ENCODE results near the gene THSD1. TPM values are rescaled to one million over a fixed set of nuclear protein-coding genes. Genes with fewer than 3 reads are reported as not detected.
"Not testable (repeated sequence)": the region's sequence is repeated elsewhere in the genome, so short reads cannot be mapped to it uniquely, and the experiment has no call there.

THSD1 gene
- total RNA-seq, 1 donor from 2014 or later, result 1.3 TPM

DNA sequence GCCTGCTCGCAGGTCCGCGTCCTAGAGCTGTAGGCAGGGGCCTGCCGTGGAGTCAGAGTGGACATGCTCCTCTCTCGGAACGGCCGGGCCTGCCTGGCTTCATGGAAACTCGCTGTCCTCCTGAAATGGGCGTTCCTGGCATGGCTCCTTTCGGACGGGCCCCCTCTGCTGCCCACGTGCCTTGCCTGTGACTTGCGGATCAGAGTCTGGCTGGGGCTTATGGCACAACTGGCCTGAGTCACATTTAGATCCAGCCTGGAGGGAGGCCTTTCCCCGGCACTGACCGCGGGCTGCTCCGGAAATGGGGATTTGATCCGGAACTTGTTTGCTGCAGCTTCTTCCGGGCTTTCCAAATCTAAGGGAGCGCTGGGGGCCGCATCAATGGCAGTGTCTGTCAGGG lies 28.1 kb downstream of the THSD1 start:
- Mint-ChIP-seq H3K27me3 (ENCODE audit: low read depth) (no peaks in the 10 kb centered on the region), H3K9me3 (no peaks in the 10 kb centered on the region)
- no peak for DNase-seq (ENCODE audit: low spot score in 2 of 2, unreplicated experiment in 2 of 2)

DNA sequence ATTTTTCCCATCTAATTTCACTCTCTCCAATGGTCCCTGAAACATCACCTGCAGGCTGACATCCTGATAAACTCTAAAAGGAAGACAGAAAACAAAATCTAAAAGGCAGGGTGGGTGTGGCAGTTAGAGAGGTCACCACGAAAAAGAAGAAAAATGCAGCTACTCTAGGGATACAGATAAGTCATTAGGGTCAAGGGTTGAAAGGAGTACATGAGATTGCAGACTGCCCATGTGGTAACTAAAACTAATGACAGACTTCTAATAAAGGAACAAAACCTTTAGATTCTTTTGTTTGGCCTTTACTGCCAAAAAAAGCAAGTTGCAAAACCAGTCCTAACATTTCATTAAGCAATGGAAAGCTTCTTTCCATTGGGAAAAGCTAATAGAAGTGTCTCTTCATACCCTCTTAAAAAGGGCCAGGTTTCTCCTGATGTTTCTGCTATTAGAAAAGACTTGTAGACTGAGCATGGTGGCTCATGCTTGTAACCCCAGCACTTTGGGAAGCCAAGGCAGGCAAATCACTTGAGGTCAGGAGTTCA lies 31.0 kb downstream of the THSD1 start:
- no peak overlapping the region for H3K4me3 Mint-ChIP-seq

More for the DNA sequence above, 28.1 kb downstream of the THSD1 start:
- no peak overlapping the region for H3K27ac Mint-ChIP-seq
- TF ChIP-seq, protein P1, sequence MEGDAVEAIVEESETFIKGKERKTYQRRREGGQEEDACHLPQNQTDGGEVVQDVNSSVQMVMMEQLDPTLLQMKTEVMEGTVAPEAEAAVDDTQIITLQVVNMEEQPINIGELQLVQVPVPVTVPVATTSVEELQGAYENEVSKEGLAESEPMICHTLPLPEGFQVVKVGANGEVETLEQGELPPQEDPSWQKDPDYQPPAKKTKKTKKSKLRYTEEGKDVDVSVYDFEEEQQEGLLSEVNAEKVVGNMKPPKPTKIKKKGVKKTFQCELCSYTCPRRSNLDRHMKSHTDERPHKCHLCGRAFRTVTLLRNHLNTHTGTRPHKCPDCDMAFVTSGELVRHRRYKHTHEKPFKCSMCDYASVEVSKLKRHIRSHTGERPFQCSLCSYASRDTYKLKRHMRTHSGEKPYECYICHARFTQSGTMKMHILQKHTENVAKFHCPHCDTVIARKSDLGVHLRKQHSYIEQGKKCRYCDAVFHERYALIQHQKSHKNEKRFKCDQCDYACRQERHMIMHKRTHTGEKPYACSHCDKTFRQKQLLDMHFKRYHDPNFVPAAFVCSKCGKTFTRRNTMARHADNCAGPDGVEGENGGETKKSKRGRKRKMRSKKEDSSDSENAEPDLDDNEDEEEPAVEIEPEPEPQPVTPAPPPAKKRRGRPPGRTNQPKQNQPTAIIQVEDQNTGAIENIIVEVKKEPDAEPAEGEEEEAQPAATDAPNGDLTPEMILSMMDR (IDR thresholded peaks at IDR 0.05; ENCODE audit: unreplicated experiment), result no peak
- H3K36me3 Mint-ChIP-seq, result no peaks in the 10 kb centered on the region
- no peak overlapping the region for H3K4me3 Mint-ChIP-seq
- H3K4me1 Mint-ChIP-seq, result peaks cover 4% of the 10 kb centered on the region

DNA sequence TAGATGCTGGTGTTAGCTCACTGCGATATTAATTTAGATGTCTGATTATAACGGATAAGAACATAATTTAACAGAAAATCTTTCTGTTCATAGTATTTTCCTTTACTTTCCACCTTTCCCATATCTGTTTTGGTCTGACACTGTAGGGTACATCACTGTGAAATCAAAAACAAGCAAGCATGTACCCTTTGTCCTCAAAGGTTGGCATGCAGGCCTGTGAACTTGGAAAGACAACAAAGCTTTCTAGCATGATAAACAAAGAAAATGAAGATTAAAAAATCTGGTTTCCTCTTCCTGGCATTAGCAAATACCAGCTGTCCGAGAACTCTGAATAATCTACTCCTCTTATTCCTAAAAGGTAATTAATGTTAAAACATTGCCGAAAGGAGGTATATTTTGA lies 31.6 kb downstream of the THSD1 start:
- no peak for DNase-seq (ENCODE audit: low spot score in 2 of 2, unreplicated experiment in 2 of 2)
- Mint-ChIP-seq H3K27me3 (ENCODE audit: low read depth) (no peaks in the 10 kb centered on the region), H3K36me3 (no peaks in the 10 kb centered on the region), H3K27ac (no peak overlapping the region), H3K4me3 (no peak overlapping the region), H3K4me1 (peaks cover 4% of the 10 kb centered on the region), H3K9me3 (no peaks in the 10 kb centered on the region)
- TF ChIP-seq, protein P1 (IDR thresholded peaks at IDR 0.05; ENCODE audit: unreplicated experiment), result no peak

More for the DNA sequence above, 31.0 kb downstream of the THSD1 start:
- no peak for DNase-seq (ENCODE audit: low spot score in 2 of 2, unreplicated experiment in 2 of 2)
- no peak overlapping the region for H3K27ac Mint-ChIP-seq
- peaks cover 4% of the 10 kb centered on the region for H3K4me1 Mint-ChIP-seq
- H3K27me3 Mint-ChIP-seq (ENCODE audit: low read depth), result no peaks in the 10 kb centered on the region
- H3K9me3 Mint-ChIP-seq, result no peaks in the 10 kb centered on the region
- TF ChIP-seq, protein P1 (IDR thresholded peaks at IDR 0.05; ENCODE audit: unreplicated experiment), result no peak
- H3K36me3 Mint-ChIP-seq, result no peaks in the 10 kb centered on the region

DNA sequence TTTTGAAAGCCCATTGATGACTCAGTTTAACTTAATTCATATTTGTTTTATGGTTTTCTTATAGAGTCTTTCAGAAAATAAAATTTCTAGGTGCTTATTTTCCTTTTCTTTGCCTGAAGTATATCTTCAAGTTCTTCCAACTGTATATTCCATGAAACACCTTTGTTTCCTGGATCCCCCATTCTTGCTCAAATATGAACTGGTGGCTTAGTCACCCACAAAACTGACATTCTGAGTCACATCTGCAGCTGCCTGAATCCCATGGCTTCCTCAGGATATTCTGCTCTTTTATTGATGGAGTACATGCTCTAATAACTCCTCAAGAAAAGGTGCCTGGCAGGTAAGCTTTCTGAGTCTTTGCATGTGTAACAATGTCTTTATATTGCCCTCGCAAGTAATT lies 32.7 kb downstream of the THSD1 start:
- H3K4me1 Mint-ChIP-seq; H3K36me3 Mint-ChIP-seq; H3K9me3 Mint-ChIP-seq; H3K27ac Mint-ChIP-seq; DNase-seq (ENCODE audit: low spot score in 2 of 2, unreplicated experiment in 2 of 2); H3K27me3 Mint-ChIP-seq (ENCODE audit: low read depth); H3K4me3 Mint-ChIP-seq: not testable (repeated sequence)

DNA sequence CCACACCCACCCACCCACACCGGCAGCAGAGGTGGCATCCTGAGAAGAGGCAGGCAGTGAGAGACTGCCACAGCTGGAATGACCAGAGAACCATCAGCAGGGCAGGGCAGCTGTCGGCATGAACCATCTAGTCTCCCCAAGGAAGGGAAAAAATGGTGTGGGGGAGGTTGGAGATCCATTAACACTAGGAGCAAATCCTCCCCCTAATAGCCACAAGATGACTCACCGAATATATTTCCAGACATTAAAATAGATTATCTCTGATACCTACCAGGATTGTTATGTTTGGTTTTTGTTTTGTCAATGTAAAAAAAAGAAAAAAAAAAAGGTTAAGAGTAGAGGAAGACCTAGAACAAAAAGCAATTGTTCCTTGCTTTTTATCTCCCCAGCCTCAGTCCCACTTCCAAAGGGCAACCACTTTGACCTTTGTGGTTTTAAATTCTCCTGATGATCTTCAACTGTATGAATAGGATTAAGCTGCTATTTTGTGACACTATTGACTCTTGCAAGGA lies 34.2 kb downstream of the THSD1 start:
- TF ChIP-seq, protein P1 (IDR thresholded peaks at IDR 0.05; ENCODE audit: unreplicated experiment), result no peak
- Mint-ChIP-seq H3K27ac (no peak overlapping the region), H3K4me3 (no peak overlapping the region), H3K27me3 (ENCODE audit: low read depth) (no peaks in the 10 kb centered on the region), H3K36me3 (no peaks in the 10 kb centered on the region), H3K4me1 (peaks cover 4% of the 10 kb centered on the region), H3K9me3 (no peaks in the 10 kb centered on the region)
- DNase-seq (ENCODE audit: low spot score in 2 of 2, unreplicated experiment in 2 of 2), result no peak

DNA sequence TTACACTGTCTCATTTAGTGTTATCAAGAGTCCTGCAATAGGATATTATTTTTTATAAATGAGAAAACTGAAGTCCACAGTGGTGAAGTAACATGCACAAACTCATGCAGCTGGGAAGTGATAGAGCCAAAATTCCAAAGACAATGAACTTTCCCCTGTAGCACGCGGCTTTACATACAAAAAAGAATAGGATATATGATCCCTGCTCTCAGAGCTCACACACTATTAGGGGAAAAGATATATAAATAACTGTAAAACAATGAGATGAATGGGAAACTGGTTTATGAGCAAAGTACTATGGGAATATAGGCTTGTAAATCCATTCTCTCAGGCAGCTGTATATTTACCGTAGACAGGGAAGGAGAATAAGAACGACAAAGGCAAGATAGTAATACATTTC lies 39.7 kb downstream of the THSD1 start:
- H3K4me1 Mint-ChIP-seq, result no peaks in the 10 kb centered on the region

DNA sequence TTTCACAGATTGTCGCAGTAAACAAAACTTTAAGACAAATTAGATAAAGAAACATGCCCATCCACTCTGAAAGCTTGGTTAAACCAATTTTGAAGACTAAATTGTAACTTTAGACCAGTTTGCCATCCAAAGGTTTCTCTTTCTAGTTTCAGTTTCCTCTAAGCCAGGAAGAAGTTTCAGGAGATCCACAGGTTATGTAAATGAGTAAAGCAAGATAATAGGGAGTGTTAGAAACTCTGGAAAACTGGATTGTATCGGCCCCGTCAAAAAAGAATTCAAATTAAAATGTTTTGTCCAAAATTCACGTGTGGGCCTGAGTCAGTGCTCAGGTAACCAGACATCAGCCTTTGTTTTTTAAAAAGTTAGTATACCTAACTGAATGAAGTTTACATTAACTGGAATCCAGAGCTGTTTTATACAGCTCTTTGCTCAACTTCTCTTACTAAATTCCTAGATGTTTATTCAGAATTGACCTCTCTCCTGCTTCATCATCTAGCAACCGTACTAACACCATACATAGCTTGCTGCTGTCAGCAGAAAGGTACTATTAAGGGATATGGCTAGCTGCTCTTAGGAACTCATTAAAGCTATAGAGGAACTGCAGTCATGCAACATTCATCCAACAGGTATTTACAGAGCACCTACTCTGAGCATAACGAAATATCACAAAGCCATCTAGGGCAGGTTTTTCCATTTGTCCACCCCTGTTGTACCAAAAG lies 43.6 kb downstream of the THSD1 start:
- not testable (repeated sequence) for H3K4me1 Mint-ChIP-seq; H3K9me3 Mint-ChIP-seq; H3K36me3 Mint-ChIP-seq; H3K27ac Mint-ChIP-seq; DNase-seq (ENCODE audit: low spot score in 2 of 2, unreplicated experiment in 2 of 2); H3K27me3 Mint-ChIP-seq (ENCODE audit: low read depth); H3K4me3 Mint-ChIP-seq

More for the DNA sequence above, 39.7 kb downstream of the THSD1 start:
- TF ChIP-seq, protein P1 (IDR thresholded peaks at IDR 0.05; ENCODE audit: unreplicated experiment), result no peak
- Mint-ChIP-seq H3K9me3 (no peaks in the 10 kb centered on the region), H3K36me3 (no peaks in the 10 kb centered on the region), H3K27ac (no peak overlapping the region), H3K27me3 (ENCODE audit: low read depth) (peaks cover 2% of the 10 kb centered on the region), H3K4me3 (no peak overlapping the region)
- DNase-seq (ENCODE audit: low spot score in 2 of 2, unreplicated experiment in 2 of 2), result no peak

Measured in mesothelial cell of epicardium (in vitro differentiated cells).